AG04449 (cell line): ENCODE results near the gene CNKSR3.

Experiments used
- CTCF ChIA-PET: fragments of 350-600 bp; formaldehyde crosslinking; extraction: SDS; loops from one replicate; lab custom pipeline; 2021; ENCODE audit warnings: antibody characterized with exemption; lab: Yijun Ruan, JAX
- POLR2A ChIA-PET: fragments of 400-600, 350-600 bp; formaldehyde crosslinking; extraction: SDS; loops from one replicate; lab custom pipeline; 2020; ENCODE audit warnings: antibody characterized with exemption, inconsistent platforms; lab: Yijun Ruan, JAX
- DNase-seq: peaks from one replicate; pipeline ENCODE4 v3.0.0-alpha.2; 2010; ENCODE audit warnings: low read depth, low spot score
- H3K4me3 ChIP-seq: 2 replicates; pipeline ENCODE4 v1.5.1; 2011; ENCODE audit warnings: low read depth, mild to moderate bottlenecking, control low read depth, low read length
- TF ChIP-seq, protein P1 (sequence below): IDR thresholded peaks from one replicate; pipeline ENCODE4 v1.5.1; 2011; ENCODE audit warnings: mild to moderate bottlenecking, moderate library complexity, low read length, control low read depth, inconsistent platforms; ENCODE audit not compliant: insufficient read depth; ENCODE audit errors: missing control alignments

Gene CNKSR3

DNA sequence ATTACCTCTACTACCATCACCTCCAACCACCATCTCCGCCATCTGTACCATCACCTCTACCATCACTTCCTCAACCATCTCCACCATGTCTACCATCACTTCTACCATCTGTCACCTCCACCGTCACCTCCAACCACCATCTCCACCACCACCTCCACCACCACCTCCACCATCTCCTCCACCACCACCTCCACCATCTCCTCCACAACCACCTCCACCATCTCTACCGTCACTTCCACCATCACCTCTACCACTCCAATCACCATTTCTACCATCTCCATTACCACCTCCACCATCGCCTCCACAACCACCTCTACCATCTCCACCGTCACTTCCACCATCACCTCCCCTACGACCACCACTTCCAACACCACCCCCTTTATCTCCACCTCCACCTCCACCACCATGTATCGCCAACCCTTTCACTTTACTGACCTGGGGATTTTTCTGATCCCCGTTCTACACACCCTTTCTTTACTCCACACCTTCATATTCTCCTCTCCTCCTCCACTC, 156.2 kb downstream of the CNKSR3 start:
- POLR2A ChIA-PET, result no interaction called here
- CTCF ChIA-PET, result no interaction called here
- TF ChIP-seq, protein P1, sequence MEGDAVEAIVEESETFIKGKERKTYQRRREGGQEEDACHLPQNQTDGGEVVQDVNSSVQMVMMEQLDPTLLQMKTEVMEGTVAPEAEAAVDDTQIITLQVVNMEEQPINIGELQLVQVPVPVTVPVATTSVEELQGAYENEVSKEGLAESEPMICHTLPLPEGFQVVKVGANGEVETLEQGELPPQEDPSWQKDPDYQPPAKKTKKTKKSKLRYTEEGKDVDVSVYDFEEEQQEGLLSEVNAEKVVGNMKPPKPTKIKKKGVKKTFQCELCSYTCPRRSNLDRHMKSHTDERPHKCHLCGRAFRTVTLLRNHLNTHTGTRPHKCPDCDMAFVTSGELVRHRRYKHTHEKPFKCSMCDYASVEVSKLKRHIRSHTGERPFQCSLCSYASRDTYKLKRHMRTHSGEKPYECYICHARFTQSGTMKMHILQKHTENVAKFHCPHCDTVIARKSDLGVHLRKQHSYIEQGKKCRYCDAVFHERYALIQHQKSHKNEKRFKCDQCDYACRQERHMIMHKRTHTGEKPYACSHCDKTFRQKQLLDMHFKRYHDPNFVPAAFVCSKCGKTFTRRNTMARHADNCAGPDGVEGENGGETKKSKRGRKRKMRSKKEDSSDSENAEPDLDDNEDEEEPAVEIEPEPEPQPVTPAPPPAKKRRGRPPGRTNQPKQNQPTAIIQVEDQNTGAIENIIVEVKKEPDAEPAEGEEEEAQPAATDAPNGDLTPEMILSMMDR, result no peak
- DNase-seq, result no peak
- H3K4me3 ChIP-seq, result no peak overlapping the region

DNA sequence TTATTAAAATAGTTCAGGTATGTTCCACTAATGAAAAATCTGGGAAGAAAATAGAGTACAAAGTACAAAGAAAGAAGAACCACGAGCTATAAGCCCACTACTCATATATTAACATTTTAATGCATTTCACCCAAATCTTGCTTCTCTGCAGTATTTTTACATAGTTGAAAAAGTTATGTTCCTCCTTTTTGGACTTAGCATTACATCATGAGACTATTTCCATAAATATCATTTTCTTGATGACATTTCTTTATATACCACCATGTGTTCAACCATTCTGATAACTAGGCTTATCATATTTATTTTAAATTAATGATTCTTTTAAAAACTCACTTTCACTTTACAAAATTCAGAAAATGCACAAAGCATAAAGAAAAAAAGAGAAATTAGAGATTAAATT, 156.9 kb downstream of the CNKSR3 start:
- ChIA-PET CTCF (no interaction called here), POLR2A (no interaction called here)
- no peak overlapping the region for H3K4me3 ChIP-seq
- TF ChIP-seq, protein P1, result no peak
- no peak for DNase-seq

DNA sequence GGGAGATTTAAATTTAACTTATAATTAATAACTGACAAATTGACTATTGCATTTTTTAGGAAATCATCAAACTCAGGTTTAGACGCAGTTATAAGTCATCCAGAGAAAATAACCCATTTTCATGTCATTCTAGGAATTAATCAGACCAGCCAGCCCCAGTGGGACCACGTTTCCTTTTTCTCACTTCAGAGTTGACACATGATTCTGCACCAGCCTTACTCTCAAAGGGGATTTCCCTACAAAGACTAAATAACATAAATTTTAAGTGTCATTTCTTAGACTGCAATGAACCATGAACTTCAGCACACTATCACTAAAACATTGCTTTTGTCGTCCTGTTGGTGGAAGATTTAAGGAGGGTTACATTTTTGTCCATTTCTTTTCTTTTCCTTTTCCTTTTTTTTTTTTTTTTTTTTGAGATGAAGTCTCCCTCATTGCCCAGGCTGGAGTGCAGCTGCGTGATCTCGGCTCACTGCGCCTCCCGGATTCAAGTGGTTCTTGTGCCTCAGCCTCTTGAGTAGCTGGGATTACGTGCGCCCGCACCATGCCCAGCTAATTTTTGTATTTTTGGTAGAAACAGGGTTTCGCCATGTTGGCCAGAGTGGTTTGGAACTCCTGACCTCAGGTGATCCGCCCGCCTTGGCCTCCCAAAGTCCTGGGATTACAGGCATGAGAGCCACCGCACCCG, 157.4 kb downstream of the CNKSR3 start:
- POLR2A ChIA-PET, result no interaction called here
- CTCF ChIA-PET, result no interaction called here
- no peak overlapping the region for H3K4me3 ChIP-seq
- TF ChIP-seq, protein P1, result no peak
- DNase-seq, result no peak

DNA sequence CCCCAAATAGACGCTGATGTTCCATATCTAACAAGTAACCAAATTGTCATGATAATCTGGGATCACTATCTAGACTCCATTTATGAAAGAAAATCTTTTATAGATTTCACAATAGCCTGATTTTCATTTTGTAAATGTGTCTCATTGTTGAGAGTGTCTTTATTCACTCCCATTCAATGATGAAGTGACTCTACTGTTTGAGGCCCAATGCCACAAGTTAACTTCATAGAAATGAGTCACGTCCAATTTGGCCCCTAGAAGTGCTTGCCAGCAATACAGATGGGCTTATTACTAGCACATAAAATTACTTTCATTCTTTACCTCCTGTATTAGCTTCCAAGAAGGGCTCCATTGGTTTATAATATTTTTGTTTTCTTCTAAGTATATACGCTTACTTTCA, 160.2 kb downstream of the CNKSR3 start:
- DNase-seq, result no peak
- POLR2A ChIA-PET, result no interaction called here
- TF ChIP-seq, protein P1, result no peak
- H3K4me3 ChIP-seq, result no peak overlapping the region
- CTCF ChIA-PET, result no interaction called here

DNA sequence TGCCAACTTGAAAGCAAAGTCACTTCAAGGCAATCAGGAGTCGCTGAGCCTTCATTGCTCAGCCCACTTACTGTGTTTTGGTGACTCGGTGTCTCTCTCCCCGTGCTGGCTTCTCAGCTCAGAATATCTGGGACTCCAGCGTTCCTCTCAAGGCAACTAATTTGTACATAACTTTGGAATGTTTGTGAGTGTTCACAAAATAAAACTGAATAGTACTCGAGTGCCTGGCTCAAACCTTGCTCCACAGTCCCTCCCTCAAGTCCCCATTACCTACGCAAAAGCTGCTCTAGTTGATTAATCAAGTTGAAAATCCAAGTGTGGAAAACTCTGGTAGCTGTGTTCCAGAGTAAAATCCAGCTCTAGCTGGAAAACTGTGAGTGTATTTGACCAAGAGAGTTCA, 162.5 kb downstream of the CNKSR3 start:
- H3K4me3 ChIP-seq, result no peak overlapping the region
- POLR2A ChIA-PET, result no interaction called here
- CTCF ChIA-PET, result interaction anchor here (1.6 kb wide), 1 partner anchor 22 kb away, joined by 5 read pairs; no protein-coding TSS in a partner anchor
- DNase-seq, result no peak
- TF ChIP-seq, protein P1, result no peak

DNA sequence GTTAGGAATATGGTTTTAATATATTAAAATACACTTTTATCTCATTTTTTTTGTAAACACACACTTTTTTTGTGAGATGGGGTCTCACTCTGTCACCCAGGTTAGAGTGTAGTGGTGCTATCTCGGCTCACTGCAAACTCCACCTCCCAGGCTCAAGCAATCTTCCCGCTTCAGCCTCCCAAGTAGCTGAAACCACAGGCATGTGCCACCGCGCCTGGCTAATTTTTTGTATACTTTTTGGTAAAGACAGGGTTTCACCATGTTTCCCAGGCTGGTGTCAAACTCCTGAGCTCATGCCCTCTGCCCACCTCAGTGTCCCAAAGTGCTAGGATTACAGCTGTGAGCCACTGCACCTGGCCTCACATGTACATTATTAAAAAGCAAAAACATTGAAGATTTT, 164.7 kb downstream of the CNKSR3 start:
- CTCF ChIA-PET, result interaction anchor here (1.7 to 1.9 kb wide), 3 partner anchors 69 to 191 kb away, joined by 3 to 6 read pairs (median 4); no protein-coding TSS in a partner anchor
- POLR2A ChIA-PET, result no interaction called here
- TF ChIP-seq, protein P1, result no peak
- no peak for DNase-seq
- no peak overlapping the region for H3K4me3 ChIP-seq
